Kidney (tissue), 14 donors: ENCODE results near the gene HMGB4. TPM values are rescaled to one million over a fixed set of nuclear protein-coding genes. Genes with fewer than 3 reads are reported as not detected.

Experiments
- DNase-seq, 5 donors: peaks; one replicate each; pipeline ENCODE4 v3.0.0-alpha.2; 2013 to 2020
- FAIRE-seq: peaks from 2 replicates; lab custom pipeline; 2012; peaks lifted over from hg19 to GRCh38; lab: Jason Lieb, UNC
- H3K27ac ChIP-seq, 2 donors: one replicate each; pipeline ENCODE4 v1.7.0; 2013; ENCODE audit warnings: low read depth in 2 of 2, low read length in 2 of 2, inconsistent platforms in 1 of 2
- H3K27me3 ChIP-seq: one replicate; pipeline ENCODE4 v1.7.1; 2013; ENCODE audit warnings: low read length, inconsistent platforms; ENCODE audit not compliant: control insufficient read depth, insufficient read depth
- H3K36me3 ChIP-seq, 3 donors: one replicate each; pipeline versions ENCODE4 v1.7.0 to v1.7.1; 2013; ENCODE audit warnings: low read length in 3 of 3, control low read depth in 1 of 3, inconsistent platforms in 1 of 3; ENCODE audit not compliant: insufficient read depth in 3 of 3, control insufficient read depth in 2 of 3
- H3K4me1 ChIP-seq, 3 donors: one replicate each; pipeline versions ENCODE4 v1.7.0 to v1.7.1; 2013; ENCODE audit warnings: low read length in 3 of 3, inconsistent platforms in 1 of 3, low read depth in 1 of 3; ENCODE audit not compliant: control insufficient read depth in 2 of 3, insufficient read depth in 2 of 3
- H3K4me3 ChIP-seq, 3 donors: one replicate each; pipeline versions ENCODE4 v1.7.0 to v1.8.1; 2013; ENCODE audit warnings: low read length in 3 of 3, control low read depth in 1 of 3, inconsistent platforms in 1 of 3
- H3K9ac ChIP-seq, 3 donors: one replicate each; pipeline versions ENCODE4 v1.7.0 to v1.7.1; 2013; ENCODE audit warnings: low read length in 3 of 3, control low read depth in 1 of 3, inconsistent platforms in 1 of 3
- H3K9me3 ChIP-seq, 3 donors: one replicate each; pipeline versions ENCODE4 v1.7.0 to v1.7.1; 2013; ENCODE audit warnings: low read length in 3 of 3, control low read depth in 1 of 3, inconsistent platforms in 1 of 3; ENCODE audit not compliant: control insufficient read depth in 2 of 3, insufficient read depth in 1 of 3
- CTCF ChIP-seq: IDR thresholded peaks from 3 replicates; pipeline ENCODE4 v1.5.1; 2012; ENCODE audit warnings: mild to moderate bottlenecking, moderate library complexity, borderline replicate concordance; ENCODE audit not compliant: insufficient read depth; ENCODE audit errors: extremely low read depth
- intact Hi-C: fragments of 100-400 bp; cut with DNase I; formaldehyde crosslinking; loops from one replicate; pipeline ENCODE4 v1.11.1; 2022
- polyA plus RNA-seq: library from polyadenylated mRNA; stranded (reverse); fragments of 350-450 nt; fragmentation: Illumina TruSeq; extraction: RNeasy Lipid Tissue Mini Kit (QIAGEN cat#74804); gene quantifications from one replicate; pipeline ENCODE4 v1.2.3, GENCODE V29; 2014; ENCODE audit warnings: low read depth, low replicate concordance; ENCODE audit not compliant: insufficient read depth
- total RNA-seq: library from RNA; stranded (reverse); fragmentation: NEBNext Ultra II Directional; extraction: Animal tissue kit (Norgen Biotek cat#: 25700); gene quantifications from one replicate; pipeline ENCODE4 v1.2.1, GENCODE V29; 2021
- donor health status: control.
- donor health status: control.
- donor health status: control.
- donor health status: control.
- donor health status: control.
- donor health status: DM: yes; HTN: yes; CAD: no.
- donor health status: Normal renal cell carcinoma (clear cell type).

The HMGB4 gene
- total and polyA plus RNA-seq, 2 donors from 2014 or later = not detected

- no peak for DNase-seq
- no peak for FAIRE-seq
- TF ChIP-seq CTCF = no peak
- H3K9ac ChIP-seq = no peak overlapping the region
- H3K27ac ChIP-seq = no peak overlapping the region
- H3K4me3 ChIP-seq = no peak overlapping the region
- no peaks in the 10 kb centered on the region for H3K27me3 ChIP-seq
- H3K36me3 ChIP-seq = no peaks in the 10 kb centered on the region
- no peaks in the 10 kb centered on the region for H3K9me3 ChIP-seq
- H3K4me1 ChIP-seq = no peaks in the 10 kb centered on the region
- intact Hi-C loops = no loop called here
Measured at GRCh38 chr1:33846861-33847260, 17.0 kb upstream of the HMGB4 start.

GRCh38 chr1:33848205-33848937 is 15.5 kb upstream of the HMGB4 start:
- Histone ChIP-seq H3K4me3 (no peak overlapping the region), H3K27ac (no peak overlapping the region), H3K4me1 (no peaks in the 10 kb centered on the region), H3K36me3 (no peaks in the 10 kb centered on the region), H3K9ac (no peak overlapping the region), H3K27me3 (no peaks in the 10 kb centered on the region), H3K9me3 (no peaks in the 10 kb centered on the region)
- intact Hi-C loops = no loop called here
- TF ChIP-seq CTCF = no peak
- no peak for FAIRE-seq
- DNase-seq = no peak

- DNase-seq = no peak
- no peak for FAIRE-seq
- intact Hi-C loops = no loop called here
Measured at GRCh38 chr1:33849211-33849610, 14.7 kb upstream of the HMGB4 start.

More at GRCh38 chr1:33849211-33849610, 14.7 kb upstream of the HMGB4 start:
- no peaks in the 10 kb centered on the region for H3K9me3 ChIP-seq
- no peak overlapping the region for H3K9ac ChIP-seq
- H3K4me1 ChIP-seq = no peaks in the 10 kb centered on the region
- no peak for TF ChIP-seq CTCF
- H3K4me3 ChIP-seq = no peak overlapping the region
- H3K27me3 ChIP-seq = no peaks in the 10 kb centered on the region
- H3K36me3 ChIP-seq = no peaks in the 10 kb centered on the region
- no peak overlapping the region for H3K27ac ChIP-seq
